ENCODE data around the gene TOPAZ1. TPM values are rescaled to one million over a fixed set of nuclear protein-coding genes. Genes with fewer than 3 reads are reported as not detected.
A peak's percentile ranks its signal among the peaks of the same experiment; 100 is the strongest.

The TOPAZ1 gene
- total RNA-seq, 1 donor from 2014 or later, result not detected

DNA sequence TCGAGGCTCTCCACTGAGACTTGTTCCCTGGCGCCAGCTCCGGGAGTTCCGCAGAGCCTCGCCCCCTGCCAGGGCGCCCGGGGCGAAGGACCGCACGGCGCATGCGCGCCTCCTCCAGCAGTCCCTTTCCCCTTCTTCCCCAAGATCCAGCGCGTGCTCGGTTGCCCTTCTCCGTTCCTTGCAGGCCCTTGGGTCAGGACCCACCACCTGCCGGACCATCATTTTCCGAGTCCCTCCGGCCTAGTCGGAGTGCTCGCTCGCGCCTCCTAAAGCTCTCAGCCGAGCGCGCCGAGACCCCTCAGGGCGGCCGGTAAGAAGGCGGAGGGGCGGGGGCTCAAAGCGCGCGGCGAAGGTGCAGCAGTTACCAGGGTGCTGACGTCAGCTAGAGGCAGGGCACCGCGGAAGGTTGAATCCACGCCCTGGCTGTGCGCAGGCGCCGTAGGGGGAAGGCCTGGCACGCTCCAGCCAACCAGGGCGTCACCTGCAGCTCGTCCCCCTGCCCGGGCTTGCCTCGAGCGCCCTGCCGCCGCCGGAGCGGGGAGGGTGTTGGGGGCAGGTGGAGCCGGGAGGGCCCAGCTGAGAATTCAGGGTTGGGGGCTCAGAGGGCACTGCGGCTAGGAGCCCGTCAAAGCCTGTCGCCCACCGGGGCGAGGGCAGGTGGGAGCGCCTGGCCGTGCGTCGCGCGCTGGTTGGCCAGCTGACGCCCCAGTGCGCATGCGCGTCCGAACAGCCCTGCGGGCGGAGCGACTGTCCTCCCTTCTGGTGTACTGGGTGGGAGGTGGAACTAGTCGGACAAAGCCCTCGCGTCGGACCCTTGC, 96.5 kb downstream of the TOPAZ1 start, which contains the start of gene TCAIM:
Gene TCAIM, plus strand, starts transcription at position 757 of the 818 bp plus-strand sequence. CDS start 16,017 bp downstream, outside the sequence.
- Mint-ChIP-seq H3K4me1 (ENCODE audit: unreplicated experiment) (peaks cover 18% of the 10 kb centered on the region), H3K27me3 (peaks cover 6% of the 10 kb centered on the region), H3K27ac (peak within 1 kb of the TSS; percentile 94), H3K9me3 (no peaks in the 10 kb centered on the region), H3K36me3 (peaks cover 4% of the 10 kb centered on the region), H3K4me3 (peak within 1 kb of the TSS; percentile 94)
- peak; percentile 99 for DNase-seq (ENCODE audit: extremely low spot score, unreplicated experiment)
- TF ChIP-seq, protein P1, sequence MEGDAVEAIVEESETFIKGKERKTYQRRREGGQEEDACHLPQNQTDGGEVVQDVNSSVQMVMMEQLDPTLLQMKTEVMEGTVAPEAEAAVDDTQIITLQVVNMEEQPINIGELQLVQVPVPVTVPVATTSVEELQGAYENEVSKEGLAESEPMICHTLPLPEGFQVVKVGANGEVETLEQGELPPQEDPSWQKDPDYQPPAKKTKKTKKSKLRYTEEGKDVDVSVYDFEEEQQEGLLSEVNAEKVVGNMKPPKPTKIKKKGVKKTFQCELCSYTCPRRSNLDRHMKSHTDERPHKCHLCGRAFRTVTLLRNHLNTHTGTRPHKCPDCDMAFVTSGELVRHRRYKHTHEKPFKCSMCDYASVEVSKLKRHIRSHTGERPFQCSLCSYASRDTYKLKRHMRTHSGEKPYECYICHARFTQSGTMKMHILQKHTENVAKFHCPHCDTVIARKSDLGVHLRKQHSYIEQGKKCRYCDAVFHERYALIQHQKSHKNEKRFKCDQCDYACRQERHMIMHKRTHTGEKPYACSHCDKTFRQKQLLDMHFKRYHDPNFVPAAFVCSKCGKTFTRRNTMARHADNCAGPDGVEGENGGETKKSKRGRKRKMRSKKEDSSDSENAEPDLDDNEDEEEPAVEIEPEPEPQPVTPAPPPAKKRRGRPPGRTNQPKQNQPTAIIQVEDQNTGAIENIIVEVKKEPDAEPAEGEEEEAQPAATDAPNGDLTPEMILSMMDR (conservative IDR thresholded peaks at IDR 0.05), result no peak

DNA sequence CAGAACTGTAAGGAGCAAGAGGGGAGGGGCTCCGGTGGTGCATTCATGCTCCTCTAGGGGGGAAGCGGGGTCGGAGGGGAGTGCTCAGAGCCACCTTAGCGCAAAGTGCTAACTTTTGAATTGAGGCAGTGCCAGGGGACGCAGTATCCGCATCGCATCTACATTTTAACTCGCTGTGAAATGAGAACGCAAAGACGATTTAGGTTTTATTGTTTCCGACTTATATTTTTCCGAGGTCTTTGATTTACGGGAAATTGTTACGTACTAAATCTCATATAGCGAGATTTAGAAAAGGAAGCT, 97.1 kb downstream of the TOPAZ1 start:
- Mint-ChIP-seq H3K4me1 (ENCODE audit: unreplicated experiment) (peaks cover 18% of the 10 kb centered on the region), H3K27ac (peak overlapping the region; percentile 94), H3K4me3 (peak overlapping the region; percentile 94), H3K27me3 (peaks cover under 1% of the 10 kb centered on the region), H3K9me3 (no peaks in the 10 kb centered on the region), H3K36me3 (peaks cover 4% of the 10 kb centered on the region)
- TF ChIP-seq, protein P1 (conservative IDR thresholded peaks at IDR 0.05), result peak; percentile 28
- DNase-seq (ENCODE audit: extremely low spot score, unreplicated experiment), result no peak

DNA sequence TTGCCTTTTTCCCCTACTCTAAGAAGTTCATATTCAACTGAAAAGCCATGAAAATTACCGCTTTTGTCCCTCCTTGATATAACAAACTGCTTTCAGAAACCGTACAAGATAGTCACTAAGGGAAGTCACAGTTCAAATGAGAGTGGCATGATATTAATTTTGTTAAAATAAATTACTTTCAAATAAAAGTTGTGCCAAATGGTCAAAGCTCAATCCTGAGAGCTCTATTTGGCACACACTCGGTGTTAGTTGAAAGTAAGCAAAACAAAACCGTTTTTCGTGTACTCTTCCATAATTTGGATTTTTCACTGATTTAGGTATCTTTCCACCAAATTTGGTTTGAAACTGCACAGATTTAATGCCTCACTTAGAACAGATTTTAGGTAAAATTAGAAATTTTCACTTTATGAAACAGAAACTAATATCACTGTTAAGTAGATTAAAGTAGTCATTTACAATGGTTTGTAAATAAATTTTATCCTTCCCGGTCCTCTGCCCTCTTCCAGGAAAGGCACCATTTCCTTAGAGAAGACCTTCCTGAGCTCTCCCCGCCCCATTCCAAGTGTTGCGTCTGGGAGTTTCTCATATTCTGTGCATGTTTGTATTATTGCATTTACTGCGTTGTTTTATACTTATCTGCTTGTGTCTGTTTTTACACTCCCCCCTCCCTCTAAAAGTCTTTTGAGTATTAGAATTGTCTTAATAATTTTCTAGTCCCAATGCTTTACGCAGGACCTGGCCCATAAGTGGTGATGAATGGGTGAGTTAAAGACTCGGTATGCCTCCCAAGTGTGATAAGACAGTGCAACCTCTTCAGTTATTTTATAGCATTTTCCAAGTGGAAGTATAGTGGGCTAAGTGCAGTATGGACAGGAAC, 97.7 kb downstream of the TOPAZ1 start:
- peak overlapping the region; percentile 94 for H3K27ac Mint-ChIP-seq
- H3K9me3 Mint-ChIP-seq, result no peaks in the 10 kb centered on the region
- TF ChIP-seq, protein P1 (conservative IDR thresholded peaks at IDR 0.05), result no peak
- no peak for DNase-seq (ENCODE audit: extremely low spot score, unreplicated experiment)
- peaks cover 4% of the 10 kb centered on the region for H3K36me3 Mint-ChIP-seq
- peak overlapping the region; percentile 94 for H3K4me3 Mint-ChIP-seq
- H3K4me1 Mint-ChIP-seq (ENCODE audit: unreplicated experiment), result peaks cover 18% of the 10 kb centered on the region
- no peaks in the 10 kb centered on the region for H3K27me3 Mint-ChIP-seq

DNA sequence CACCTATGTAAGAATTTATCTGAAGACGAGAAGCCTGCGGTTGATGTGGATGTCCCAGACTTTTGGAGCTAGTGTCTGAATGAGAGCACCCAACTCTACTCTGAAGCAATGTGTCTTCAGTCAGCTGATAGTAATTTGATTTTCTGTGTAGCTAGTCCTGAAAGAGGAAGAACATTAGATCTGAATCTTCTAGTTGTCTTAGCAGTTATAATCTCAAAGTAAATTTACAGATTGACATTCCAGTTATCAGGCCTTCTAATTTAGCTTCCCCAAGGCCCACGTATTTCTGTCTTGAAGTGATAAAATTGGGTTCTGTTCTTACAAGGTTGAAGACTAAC, 98.3 kb downstream of the TOPAZ1 start:
- Mint-ChIP-seq H3K36me3 (peaks cover 4% of the 10 kb centered on the region), H3K4me3 (peak overlapping the region; percentile 94), H3K9me3 (no peaks in the 10 kb centered on the region), H3K27ac (peak overlapping the region; percentile 94), H3K4me1 (ENCODE audit: unreplicated experiment) (peaks cover 18% of the 10 kb centered on the region), H3K27me3 (no peaks in the 10 kb centered on the region)
- TF ChIP-seq, protein P1 (conservative IDR thresholded peaks at IDR 0.05), result no peak
- DNase-seq (ENCODE audit: extremely low spot score, unreplicated experiment), result no peak

DNA sequence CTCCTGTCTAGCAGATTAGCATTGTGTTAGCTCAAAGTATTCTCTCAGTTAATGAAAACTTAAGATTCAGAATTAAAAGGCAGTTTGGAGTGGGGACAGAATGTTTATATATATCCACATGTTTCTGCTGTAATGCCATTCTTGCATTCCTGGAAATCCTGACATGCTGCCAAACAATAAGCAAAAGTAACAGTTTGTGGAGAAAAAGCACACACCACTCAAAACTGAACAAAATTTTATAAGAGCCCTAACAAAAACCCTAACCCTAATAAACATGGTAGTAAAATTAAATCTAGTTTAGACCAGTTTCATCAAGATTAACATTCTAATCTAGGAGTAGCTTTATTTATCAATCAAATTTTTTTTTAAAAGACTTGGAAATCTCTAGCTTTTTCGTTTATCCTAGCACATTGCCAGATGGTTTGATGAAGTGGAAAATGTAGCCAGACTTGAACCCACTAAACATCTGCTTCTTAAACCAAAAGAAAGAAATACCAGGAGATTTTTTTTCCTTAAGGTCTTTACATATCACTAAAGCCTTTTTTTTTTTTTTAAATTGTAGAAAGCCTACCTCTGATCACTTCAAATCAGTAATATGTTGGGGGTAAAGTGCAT, 100.6 kb downstream of the TOPAZ1 start:
- H3K36me3 Mint-ChIP-seq, result peaks cover 4% of the 10 kb centered on the region
- H3K9me3 Mint-ChIP-seq, result no peaks in the 10 kb centered on the region
- TF ChIP-seq, protein P1 (conservative IDR thresholded peaks at IDR 0.05), result no peak
- H3K27me3 Mint-ChIP-seq, result no peaks in the 10 kb centered on the region
- H3K4me1 Mint-ChIP-seq (ENCODE audit: unreplicated experiment), result peaks cover 15% of the 10 kb centered on the region
- H3K4me3 Mint-ChIP-seq, result no peak overlapping the region
- DNase-seq (ENCODE audit: extremely low spot score, unreplicated experiment), result no peak
- H3K27ac Mint-ChIP-seq, result no peak overlapping the region

Measured in type B pancreatic cell (in vitro differentiated cells).